B cell (primary cell): ENCODE results near the gene PDXK. TPM values are rescaled to one million over a fixed set of nuclear protein-coding genes. Genes with fewer than 3 reads are reported as not detected.

Experiments used
- ATAC-seq: fragments of 200-7000 bp; cut with Tn5 transposase; one replicate; pipeline ENCODE4 v1.10.0; 2021; ENCODE audit warnings: low read depth, mild to moderate bottlenecking, moderate number of reproducible peaks, moderate library complexity
- CTCF ChIA-PET: fragments of 350-600 bp; sonication (Branson Sonifier 250); formaldehyde crosslinking; loops from one replicate; lab custom pipeline; 2021; ENCODE audit warnings: antibody characterized with exemption, inconsistent platforms; lab: Charles Lee
- POLR2A ChIA-PET: fragments of 350-600 bp; sonication (Branson Sonifier 250); formaldehyde crosslinking; loops from one replicate; lab custom pipeline; 2021; ENCODE audit warnings: antibody characterized with exemption; lab: Charles Lee
- DNase-seq: peaks from one replicate; pipeline ENCODE4 v3.0.0; 2013
- H2AFZ ChIP-seq: 2 replicates; pipeline ENCODE4 v1.6.1; 2012; ENCODE audit warnings: mild to moderate bottlenecking, low read depth, low read length; ENCODE audit not compliant: insufficient read depth, poor library complexity, severe bottlenecking
- H3K27ac ChIP-seq, 2 donors: 1 replicate in 1 of 2; 2 replicates in 1 of 2; pipeline ENCODE4 v1.5.1; 2012 to 2013; ENCODE audit warnings: low read length in 2 of 2, mild to moderate bottlenecking in 2 of 2, moderate library complexity in 1 of 2
- H3K27me3 ChIP-seq, 4 experiments: fragments of 200-600 bp in 1 of 4; sonication (generic) in 1 of 4; replicated peaks in 1 of 4; 1 replicate in 2 of 4; 2 replicates in 2 of 4; pipeline versions ENCODE4 v1.6.1 to v1.7.0; 2013 to 2016; ENCODE audit warnings: low read length in 3 of 4, mild to moderate bottlenecking in 2 of 4, mixed read lengths in 1 of 4, moderate library complexity in 1 of 4; ENCODE audit not compliant: insufficient read depth in 4 of 4, control insufficient read depth in 3 of 4; ENCODE audit errors: control extremely low read depth in 1 of 4
- H3K36me3 ChIP-seq, 2 experiments: replicated peaks in 1 of 2; 1 replicate in 1 of 2; 2 replicates in 1 of 2; pipeline versions ENCODE4 v1.6.1 to v1.7.1; 2013; ENCODE audit warnings: low read length in 1 of 2; ENCODE audit not compliant: insufficient read depth in 2 of 2, control insufficient read depth in 1 of 2; ENCODE audit errors: control extremely low read depth in 1 of 2, extremely low read depth in 1 of 2
- H3K4me1 ChIP-seq, 2 donors: fragments of 200-600 bp in 1 of 2; sonication (generic) in 1 of 2; 1 replicate in 1 of 2; 2 replicates in 1 of 2; pipeline versions ENCODE4 v1.5.1 to v1.6.1; 2013 to 2017; ENCODE audit warnings: low read length in 2 of 2; ENCODE audit not compliant: control insufficient read depth in 2 of 2, insufficient read depth in 2 of 2
- H3K4me2 ChIP-seq: replicated peaks from 2 replicates; pipeline ENCODE3; 2012; ENCODE audit warnings: mild to moderate bottlenecking, low read depth, low read length; ENCODE audit not compliant: poor library complexity, severe bottlenecking
- H3K4me3 ChIP-seq, 5 experiments: fragments of 200-600 bp in 1 of 5; sonication (generic) in 1 of 5; 1 replicate in 3 of 5; 2 replicates in 2 of 5; pipeline versions ENCODE4 v1.5.1 to v1.7.0; 2011 to 2016; ENCODE audit warnings: low read length in 4 of 5, mild to moderate bottlenecking in 4 of 5, low read depth in 2 of 5, control low read depth in 1 of 5, moderate library complexity in 1 of 5; ENCODE audit not compliant: insufficient read depth in 1 of 5; ENCODE audit errors: control extremely low read depth in 1 of 5, extremely low read depth in 1 of 5
- H3K79me2 ChIP-seq: fragments of 200-600 bp; sonication (generic); one replicate; pipeline ENCODE4 v1.6.0; 2016; ENCODE audit warnings: low read length; ENCODE audit not compliant: control insufficient read depth, insufficient read depth
- H3K9ac ChIP-seq: fragments of 200-600 bp; sonication (generic); 2 replicates; pipeline ENCODE4 v1.6.1; 2017; ENCODE audit warnings: mild to moderate bottlenecking, low read length, moderate library complexity
- H3K9me3 ChIP-seq, 3 donors: one replicate each; pipeline versions ENCODE4 v1.6.1 to v1.7.1; 2013; ENCODE audit warnings: low read length in 2 of 3; ENCODE audit not compliant: control insufficient read depth in 2 of 3, insufficient read depth in 1 of 3; ENCODE audit errors: control extremely low read depth in 1 of 3
- H4K20me1 ChIP-seq: 2 replicates; pipeline ENCODE4 v1.6.0; 2012; ENCODE audit warnings: mild to moderate bottlenecking, low read length; ENCODE audit not compliant: insufficient read depth, control insufficient read depth, poor library complexity, severe bottlenecking
- H3K27ac Mint-ChIP-seq: one replicate; pipeline ENCODE4 v1.8.0; 2021; ENCODE audit warnings: mixed read lengths
- H3K27me3 Mint-ChIP-seq: one replicate; pipeline ENCODE4 v1.8.0; 2021; ENCODE audit warnings: mixed read lengths
- H3K4me1 Mint-ChIP-seq: one replicate; pipeline ENCODE4 v1.8.0; 2021; ENCODE audit warnings: mixed read lengths
- H3K4me3 Mint-ChIP-seq: one replicate; pipeline ENCODE4 v1.8.0; 2021; ENCODE audit warnings: mixed read lengths
- H3K9me3 Mint-ChIP-seq: one replicate; pipeline ENCODE4 v1.8.0; 2022; ENCODE audit warnings: mixed read lengths; ENCODE audit not compliant: insufficient read depth
- EZH2 ChIP-seq: IDR thresholded peaks from 2 replicates; pipeline ENCODE4 v1.6.1; 2012; ENCODE audit warnings: borderline replicate concordance, low read depth, mild to moderate bottlenecking, moderate library complexity, low read length; ENCODE audit not compliant: insufficient read depth, poor library complexity, severe bottlenecking
- WGBS: methylation state at CpG from one replicate; pipeline ENCODE4 v1.1.5; 2013; ENCODE audit warnings: missing lambda C conversion rate; ENCODE audit not compliant: insufficient coverage; 5-methylcytosine and 5-hydroxymethylcytosine counted together
- intact Hi-C: fragments of 100-400 bp; cut with micrococcal nuclease; formaldehyde crosslinking; loops from one replicate; pipeline ENCODE4 v1.10.0; 2022
- polyA plus RNA-seq: library from polyadenylated mRNA; depleted of rRNA; stranded (reverse); fragments of >200 nt; gene quantifications from 2 replicates; pipeline ENCODE4 v1.2.3, GENCODE V29; 2012
- total RNA-seq, 2 donors: library from RNA; stranded (reverse); fragments of 120-200 nt in 1 of 2; gene quantifications; 1 replicate in 1 of 2; 2 replicates in 1 of 2; pipeline versions ENCODE4 v1.2.3 to v1.2.4, GENCODE V29; 2013 to 2022
- TF ChIP-seq, protein P1 (sequence below): fragments of 200-600 bp; IDR thresholded peaks from one replicate; pipeline ENCODE4 v1.8.0; 2022; ENCODE audit warnings: antibody characterized with exemption, mild to moderate bottlenecking

Gene PDXK
- total and polyA plus RNA-seq, 2 donors (not counting 1 experiment from before 2014, with no cell fraction given) = 31.1 to 102 TPM

DNA sequence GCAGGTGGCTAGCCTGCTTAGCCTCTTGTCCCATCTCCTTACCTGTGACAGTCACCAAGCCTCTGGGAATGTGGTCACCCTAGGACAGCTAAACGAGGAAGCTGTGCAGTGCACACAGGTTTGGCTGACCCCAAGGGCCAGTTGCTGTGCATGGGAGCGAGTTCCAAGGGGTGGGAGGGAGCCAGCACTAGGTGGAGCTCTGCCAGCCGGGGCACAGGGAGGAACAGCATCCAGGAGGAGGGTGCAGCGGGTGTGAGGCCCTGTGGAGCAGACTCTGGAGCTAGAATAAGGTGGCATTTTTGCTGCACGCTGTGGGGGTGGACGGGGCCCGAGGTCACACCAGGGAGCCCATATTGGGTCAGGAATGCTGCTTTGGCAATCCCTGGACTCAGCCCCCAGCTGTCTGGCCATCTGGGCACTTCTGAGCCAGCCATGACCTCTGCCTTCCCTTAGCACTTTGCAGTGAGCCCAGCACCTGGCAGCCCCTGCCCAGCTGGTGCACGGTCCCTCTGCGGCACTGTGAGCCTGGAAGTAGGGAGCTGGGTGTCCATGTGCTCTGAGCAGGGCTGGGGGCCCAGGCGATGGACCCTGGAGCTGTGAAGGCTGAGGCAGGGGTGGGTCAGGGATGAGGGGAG, 8.7 kb downstream of the PDXK start:
- peak overlapping the region; percentile 86 for H3K27ac Mint-ChIP-seq
- Histone ChIP-seq H3K4me2 (peak overlapping the region; percentile 99), H2AFZ (no peak overlapping the region), H3K27ac (peak overlapping the region in 1 of 2 donors; percentile 77), H3K36me3 (peaks cover 0 to 7% of the 10 kb centered on the region in 2 experiments), H3K4me1 (peaks cover 44 to 54% of the 10 kb centered on the region in 2 donors), H3K9me3 (no peaks in the 10 kb centered on the region), H3K9ac (peak overlapping the region; percentile 75), H3K27me3 (no peaks in the 10 kb centered on the region), H4K20me1 (peaks cover 64% of the 10 kb centered on the region), H3K79me2 (peaks cover 63% of the 10 kb centered on the region), H3K4me3 (peak overlapping the region in 3 of 5 experiments; percentile 53 to 62 (median 62))
- peaks cover 51% of the 10 kb centered on the region for H3K4me1 Mint-ChIP-seq
- no peaks in the 10 kb centered on the region for H3K9me3 Mint-ChIP-seq
- intact Hi-C loops = loop anchor here (1.0 to 5.0 kb wide), 2 partner anchors 8 to 1380 kb away; partner anchors contain the start of gene PDXK
- POLR2A ChIA-PET = interaction anchor here (1.2 kb wide), 1 partner anchor 11 kb away, joined by 4 read pairs; no protein-coding TSS in a partner anchor
- DNase-seq (peak; percentile 30), ATAC-seq (no peak)
- 74% methylated on average over 10 of the region's 10 CpGs for WGBS
- TF ChIP-seq EZH2 = no peak
- TF ChIP-seq, protein P1, sequence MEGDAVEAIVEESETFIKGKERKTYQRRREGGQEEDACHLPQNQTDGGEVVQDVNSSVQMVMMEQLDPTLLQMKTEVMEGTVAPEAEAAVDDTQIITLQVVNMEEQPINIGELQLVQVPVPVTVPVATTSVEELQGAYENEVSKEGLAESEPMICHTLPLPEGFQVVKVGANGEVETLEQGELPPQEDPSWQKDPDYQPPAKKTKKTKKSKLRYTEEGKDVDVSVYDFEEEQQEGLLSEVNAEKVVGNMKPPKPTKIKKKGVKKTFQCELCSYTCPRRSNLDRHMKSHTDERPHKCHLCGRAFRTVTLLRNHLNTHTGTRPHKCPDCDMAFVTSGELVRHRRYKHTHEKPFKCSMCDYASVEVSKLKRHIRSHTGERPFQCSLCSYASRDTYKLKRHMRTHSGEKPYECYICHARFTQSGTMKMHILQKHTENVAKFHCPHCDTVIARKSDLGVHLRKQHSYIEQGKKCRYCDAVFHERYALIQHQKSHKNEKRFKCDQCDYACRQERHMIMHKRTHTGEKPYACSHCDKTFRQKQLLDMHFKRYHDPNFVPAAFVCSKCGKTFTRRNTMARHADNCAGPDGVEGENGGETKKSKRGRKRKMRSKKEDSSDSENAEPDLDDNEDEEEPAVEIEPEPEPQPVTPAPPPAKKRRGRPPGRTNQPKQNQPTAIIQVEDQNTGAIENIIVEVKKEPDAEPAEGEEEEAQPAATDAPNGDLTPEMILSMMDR = no peak
- CTCF ChIA-PET = interaction anchor here (1.0 to 1.6 kb wide), 4 partner anchors 8 to 62 kb away, joined by 3 to 5 read pairs (median 4); partner anchors contain the start of genes PDXK and RRP1
- peak overlapping the region; percentile 95 for H3K4me3 Mint-ChIP-seq
- no peaks in the 10 kb centered on the region for H3K27me3 Mint-ChIP-seq

DNA sequence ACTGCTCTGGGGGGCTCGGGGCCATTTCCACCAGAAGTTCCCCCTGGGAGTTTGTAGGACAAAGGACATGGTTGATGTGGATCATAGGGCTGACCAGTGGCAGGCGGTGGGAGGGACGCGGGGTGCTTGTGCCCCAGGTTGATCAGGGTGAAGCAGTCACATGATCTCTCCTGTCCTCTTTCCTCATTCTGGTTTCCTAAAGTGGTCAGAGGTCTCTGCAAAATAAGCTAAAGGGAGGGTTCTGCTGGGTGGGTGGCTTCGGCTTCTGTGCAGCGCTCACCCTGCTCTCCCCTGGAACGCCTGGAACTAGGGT, 9.2 kb downstream of the PDXK start:
- Mint-ChIP-seq H3K27me3 (no peaks in the 10 kb centered on the region), H3K4me1 (peaks cover 51% of the 10 kb centered on the region), H3K27ac (peak overlapping the region; percentile 86), H3K9me3 (no peaks in the 10 kb centered on the region), H3K4me3 (peak overlapping the region; percentile 95)
- Histone ChIP-seq H4K20me1 (peaks cover 61% of the 10 kb centered on the region), H3K4me2 (peak overlapping the region; percentile 99), H3K27me3 (no peaks in the 10 kb centered on the region), H2AFZ (no peak overlapping the region), H3K4me1 (peaks cover 44 to 54% of the 10 kb centered on the region in 2 donors), H3K36me3 (peaks cover 0 to 7% of the 10 kb centered on the region in 2 experiments), H3K9me3 (no peaks in the 10 kb centered on the region), H3K27ac (peak overlapping the region in 1 of 2 donors; percentile 77), H3K4me3 (peak overlapping the region in 4 of 5 experiments; percentile 53 to 62 (median 60)), H3K79me2 (peaks cover 62% of the 10 kb centered on the region), H3K9ac (peak overlapping the region; percentile 75)
- ChIA-PET POLR2A (interaction anchor here (1.0 to 1.2 kb wide), 3 partner anchors 9 to 14 kb away, joined by 4 to 5 read pairs (median 4); no protein-coding TSS in a partner anchor), CTCF (interaction anchor here (0.6 to 1.6 kb wide), 7 partner anchors 9 to 210 kb away, joined by 3 to 7 read pairs (median 4); partner anchors contain the start of genes PDXK and RRP1)
- DNase-seq = no peak
- TF ChIP-seq, protein P1 = no peak
- no peak for TF ChIP-seq EZH2
- WGBS = 31% methylated on average over 4 of the region's 7 CpGs
- intact Hi-C loops = loop anchor here (1.0 to 5.0 kb wide), 2 partner anchors 9 to 1379 kb away; partner anchors contain the start of gene PDXK
- no peak for ATAC-seq
